Measurements from ENCODE around the gene MATK.
A peak's percentile ranks its signal among the peaks of the same experiment; 100 is the strongest.
"Not testable (repeated sequence)": the region's sequence is repeated elsewhere in the genome, so short reads cannot be mapped to it uniquely, and the experiment has no call there.

Gene MATK

GRCh38 chr19:3785938-3786824 lies at the start of gene MATK:
MATK (minus strand) TSS chr19:3786381; CDS start chr19:3785135, 1,246 bp downstream.
- peak; percentile 49 for DNase-seq

GRCh38 chr19:3835055-3835435 lies 48.9 kb upstream of the MATK start:
- DNase-seq: no peak

GRCh38 chr19:3834349-3835054 lies 48.3 kb upstream of the MATK start:
- no peak for DNase-seq

GRCh38 chr19:3833578-3834348 lies 47.6 kb upstream of the MATK start:
- no peak for DNase-seq

- DNase-seq: no peak
Measured at GRCh38 chr19:3832001-3832400, 45.8 kb upstream of the MATK start.

GRCh38 chr19:3831601-3832000 lies 45.4 kb upstream of the MATK start:
- no peak for DNase-seq

GRCh38 chr19:3830621-3831589 lies 44.7 kb upstream of the MATK start:
- DNase-seq: no peak

GRCh38 chr19:3827306-3827705 lies 41.1 kb upstream of the MATK start:
- no peak for DNase-seq

- no peak for DNase-seq
Measured at GRCh38 chr19:3826163-3826562, 40.0 kb upstream of the MATK start.

GRCh38 chr19:3825286-3825956 lies 39.2 kb upstream of the MATK start:
- DNase-seq: no peak

- DNase-seq: no peak
Measured at GRCh38 chr19:3823350-3823713, 37.2 kb upstream of the MATK start.

GRCh38 chr19:3822683-3823349 lies 36.6 kb upstream of the MATK start:
- DNase-seq: no peak

GRCh38 chr19:3821857-3822364 lies 35.7 kb upstream of the MATK start:
- peak; percentile 94 for DNase-seq

GRCh38 chr19:3821156-3821555 lies 35.0 kb upstream of the MATK start:
- no peak for DNase-seq

GRCh38 chr19:3819989-3820388 lies 33.8 kb upstream of the MATK start:
- no peak for DNase-seq

GRCh38 chr19:3818918-3819317 lies 32.7 kb upstream of the MATK start:
- DNase-seq: no peak

GRCh38 chr19:3818466-3818865 lies 32.3 kb upstream of the MATK start:
- DNase-seq: peak; percentile 67

GRCh38 chr19:3817761-3818160 lies 31.6 kb upstream of the MATK start:
- no peak for DNase-seq

GRCh38 chr19:3816566-3817218 lies 30.5 kb upstream of the MATK start:
- no peak for DNase-seq

- not testable (repeated sequence) for DNase-seq
Measured at GRCh38 chr19:3816148-3816547, 30.0 kb upstream of the MATK start.
